Medulla oblongata (tissue), 1 donor: Measurements from ENCODE around the gene EXOC3L4.
A peak's percentile ranks its signal among the peaks of the same experiment; 100 is the strongest.

Source experiments
- DNase-seq: peaks from one replicate; pipeline ENCODE4 v3.0.0-alpha.2; 2015; ENCODE audit errors: extremely low spot score

The EXOC3L4 gene

GRCh38 chr14:103091041-103091882, 3.3 kb upstream of the EXOC3L4 start:
- DNase-seq: no peak

GRCh38 chr14:103091883-103092222, 2.7 kb upstream of the EXOC3L4 start:
- no peak for DNase-seq

- DNase-seq: no peak
Measured at GRCh38 chr14:103093856-103094405, 594 bp upstream of the EXOC3L4 start.

GRCh38 chr14:103095210-103095778, 769 bp downstream of the EXOC3L4 start:
- no peak for DNase-seq

GRCh38 chr14:103096387-103096786, 1.9 kb downstream of the EXOC3L4 start:
- no peak for DNase-seq

- no peak for DNase-seq
Measured at GRCh38 chr14:103097244-103097993, 2.9 kb downstream of the EXOC3L4 start.

GRCh38 chr14:103097994-103098957, 3.8 kb downstream of the EXOC3L4 start:
- no peak for DNase-seq

GRCh38 chr14:103099081-103099732, 4.7 kb downstream of the EXOC3L4 start:
- no peak for DNase-seq

GRCh38 chr14:103099733-103100280, 5.3 kb downstream of the EXOC3L4 start:
- DNase-seq: no peak

- no peak for DNase-seq
Measured at GRCh38 chr14:103100281-103101121, 6.0 kb downstream of the EXOC3L4 start.

- DNase-seq: no peak
Measured at GRCh38 chr14:103101257-103101962, 6.9 kb downstream of the EXOC3L4 start.

- DNase-seq: no peak
Measured at GRCh38 chr14:103101963-103102688, 7.6 kb downstream of the EXOC3L4 start.

GRCh38 chr14:103102689-103103260, 8.2 kb downstream of the EXOC3L4 start:
- no peak for DNase-seq

- DNase-seq: no peak
Measured at GRCh38 chr14:103103461-103104388, 9.2 kb downstream of the EXOC3L4 start.

- no peak for DNase-seq
Measured at GRCh38 chr14:103104389-103104653, 9.8 kb downstream of the EXOC3L4 start.

GRCh38 chr14:103104654-103105452, 10.3 kb downstream of the EXOC3L4 start:
- peak; percentile 55 for DNase-seq
